Stromal cell of bone marrow (primary cell): ENCODE data around the gene CCDC47.

ENCODE experiments used
- DNase-seq: peaks from one replicate; pipeline ENCODE4 v3.0.0-alpha.2; 2012; ENCODE audit warnings: low read depth

Gene CCDC47

GRCh38 chr17:63698381-63698885 is 75.0 kb downstream of the CCDC47 start:
- no peak for DNase-seq

DNA sequence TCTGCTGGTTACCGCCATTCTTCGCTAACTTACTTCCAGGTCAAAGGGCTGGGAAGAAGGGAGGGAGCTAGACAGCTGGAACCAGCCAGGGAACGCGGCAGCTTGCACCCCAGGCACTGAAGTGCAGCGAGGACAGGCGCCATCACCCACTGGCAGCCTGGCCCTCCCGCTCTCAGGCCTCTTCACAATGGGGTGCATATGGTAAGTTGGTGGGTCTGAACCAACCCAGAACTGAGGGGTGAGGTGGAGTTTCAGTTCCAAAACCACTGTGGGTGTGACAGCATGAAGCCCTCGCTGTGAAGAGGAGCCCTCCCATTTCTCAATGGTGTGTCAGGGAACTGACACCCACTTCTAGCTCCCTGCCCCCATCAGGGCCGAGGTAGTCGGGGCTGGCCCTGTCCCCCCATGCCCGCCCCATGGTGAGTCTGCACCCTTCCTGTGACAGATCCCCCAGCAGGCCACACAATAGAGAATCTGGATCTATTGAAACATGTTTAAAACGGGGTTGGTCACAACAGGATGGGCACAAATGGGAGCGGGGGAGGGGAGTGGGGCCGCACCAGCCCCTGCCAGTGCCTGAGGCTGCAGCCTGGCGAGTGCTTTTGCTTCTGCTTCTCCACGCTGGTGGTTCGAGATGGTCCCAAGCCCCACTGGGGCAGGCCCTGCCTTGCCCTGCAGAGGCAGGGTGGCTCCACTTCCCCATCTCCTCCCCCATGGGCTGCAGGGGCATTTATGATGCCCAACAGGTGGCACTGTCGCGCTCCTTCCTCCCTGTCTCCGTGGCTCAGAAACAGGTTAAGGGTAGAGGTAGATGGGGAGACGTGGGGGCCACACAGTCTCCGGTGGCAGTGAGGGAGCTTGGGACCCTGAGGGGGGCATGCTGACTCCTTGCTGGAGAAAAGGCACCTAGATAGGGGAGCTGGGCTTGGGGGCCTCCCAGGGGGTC is 75.8 kb downstream of the CCDC47 start:
- no peak for DNase-seq

DNA sequence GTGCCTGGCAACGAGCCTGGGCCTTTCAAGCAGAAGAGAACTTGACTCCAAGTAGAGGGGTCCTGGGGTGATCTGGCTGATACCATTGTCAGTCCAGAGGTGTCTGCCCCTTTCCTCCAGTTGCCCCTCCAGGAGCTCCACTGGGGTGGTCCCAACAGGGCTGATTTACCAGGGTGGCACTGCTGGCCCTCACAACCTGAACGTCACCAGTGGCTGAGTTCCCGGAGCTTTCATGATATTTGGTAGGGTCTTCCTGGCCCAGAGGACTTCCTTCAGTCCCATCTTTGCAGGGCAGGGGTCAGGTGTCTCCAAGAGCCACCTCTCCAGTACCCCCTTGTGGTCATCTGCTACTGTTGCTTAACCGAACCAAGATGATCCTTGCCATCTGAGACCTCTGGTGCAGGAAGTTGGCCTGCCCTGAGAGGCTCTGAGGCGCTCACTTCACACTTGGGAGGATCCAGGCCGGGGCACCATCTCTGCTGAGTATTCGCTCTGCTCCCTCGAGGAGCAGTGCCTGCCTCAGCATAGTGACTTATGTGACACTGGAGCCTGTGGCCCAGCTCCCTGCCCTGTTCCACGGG is 76.9 kb downstream of the CCDC47 start:
- DNase-seq: no peak

DNA sequence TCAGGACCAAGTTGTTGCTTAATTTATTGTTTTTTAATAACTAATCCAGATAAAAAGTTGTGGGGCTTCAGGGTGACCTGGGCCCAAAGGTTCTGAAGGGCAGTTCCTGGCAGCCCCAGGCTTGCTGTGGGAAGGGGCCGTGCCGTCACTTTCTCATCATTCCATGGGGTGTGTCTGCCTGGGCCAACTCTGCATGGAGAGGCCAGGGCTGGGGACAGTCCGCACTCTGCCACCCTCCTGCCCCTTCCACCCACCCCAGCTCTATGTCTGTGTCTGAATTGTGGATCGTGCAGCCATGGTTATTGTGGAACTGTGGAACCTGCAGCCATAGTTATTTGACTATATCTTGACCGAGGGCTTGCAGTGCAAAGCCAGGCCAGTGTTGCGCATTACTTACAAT is 77.5 kb downstream of the CCDC47 start:
- DNase-seq: no peak
